HG03354 (cell line): ENCODE results near the gene SCCPDH.
"Not testable (repeated sequence)": the region's sequence is repeated elsewhere in the genome, so short reads cannot be mapped to it uniquely, and the experiment has no call there.

ENCODE experiments used
- ATAC-seq: cut with Tn5 transposase; IDR thresholded peaks from one replicate; pipeline ENCODE4 v1.9.1; 2021; ENCODE audit warnings: mild to moderate bottlenecking; ENCODE audit not compliant: unreplicated experiment, poor library complexity, severe bottlenecking

The SCCPDH gene

DNA sequence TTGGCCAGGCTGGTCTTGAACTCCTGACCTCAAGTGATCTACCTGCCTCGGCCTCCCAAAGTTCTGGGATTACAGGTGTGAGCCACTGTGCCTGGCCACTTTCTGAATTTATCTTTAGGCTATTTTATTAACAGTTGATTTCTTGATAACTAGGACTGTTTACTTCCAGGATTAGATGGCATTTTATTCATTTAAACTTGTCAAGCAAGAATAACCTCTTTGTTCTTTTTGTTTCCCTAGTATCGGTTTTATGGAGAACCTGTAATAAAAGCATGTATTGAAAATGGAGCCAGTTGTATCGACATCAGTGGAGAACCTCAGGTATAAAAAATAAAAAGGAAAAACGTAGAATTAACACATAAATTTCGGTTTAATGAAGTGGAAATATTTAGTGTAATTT, 11.5 kb downstream of the SCCPDH start:
- ATAC-seq: no peak

DNA sequence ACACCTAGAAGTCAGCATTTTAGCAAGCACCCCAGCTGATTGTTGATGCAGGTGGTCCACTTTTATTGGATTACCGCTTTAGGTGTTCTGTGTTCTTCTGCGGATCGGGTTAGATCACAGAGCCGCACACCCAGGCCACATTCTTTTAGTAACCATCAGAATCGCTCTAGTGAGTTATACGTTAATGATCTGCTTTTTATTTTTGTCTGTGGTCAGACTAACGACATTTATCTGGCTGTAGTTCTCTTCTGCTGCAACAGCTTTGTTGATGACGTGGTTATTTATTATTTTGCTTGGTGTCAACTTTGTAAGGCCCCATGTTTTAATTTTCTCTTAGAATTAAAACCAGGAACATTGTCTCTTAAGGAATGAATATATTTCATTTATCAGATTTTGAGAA, 18.2 kb downstream of the SCCPDH start:
- ATAC-seq: no peak

DNA sequence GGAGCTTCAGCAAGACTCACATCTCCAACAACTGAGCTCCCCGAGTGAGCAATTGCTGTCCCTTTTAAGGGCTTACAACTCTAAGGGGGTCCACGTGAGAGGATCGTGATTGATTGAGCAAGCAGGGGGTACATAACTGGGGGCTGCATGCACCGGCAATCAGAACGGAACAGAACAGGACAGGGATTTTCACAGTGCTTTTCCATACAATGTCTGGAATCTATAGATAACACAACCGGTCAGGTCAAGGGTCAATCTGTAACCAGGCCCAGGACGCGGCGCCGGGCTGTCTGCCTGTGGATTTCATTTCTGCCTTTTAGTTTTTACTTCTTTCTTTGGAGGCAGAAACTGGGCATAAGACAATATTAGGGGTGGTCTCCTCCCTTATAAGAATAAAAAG, 21.9 kb downstream of the SCCPDH start:
- not testable (repeated sequence) for ATAC-seq

DNA sequence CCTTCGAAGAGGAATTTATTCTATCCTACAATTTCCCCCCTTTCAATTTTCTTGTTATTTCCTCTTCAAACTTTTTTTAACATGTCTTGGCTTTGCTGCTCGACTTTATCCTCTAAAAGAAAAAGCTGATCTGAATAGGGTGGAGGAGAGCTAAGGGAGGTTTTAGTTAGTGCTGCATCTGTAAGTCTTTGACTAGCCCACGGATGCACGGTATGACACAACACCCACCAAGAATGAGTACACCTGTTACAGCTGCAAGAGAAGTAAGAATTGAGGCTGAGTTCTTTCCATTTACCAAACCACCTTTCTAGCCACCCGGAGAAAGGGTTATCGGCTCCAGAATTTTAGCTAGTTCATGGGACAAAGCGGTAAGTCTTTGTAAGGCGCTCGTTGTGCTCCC, 23.8 kb downstream of the SCCPDH start:
- ATAC-seq: no peak

DNA sequence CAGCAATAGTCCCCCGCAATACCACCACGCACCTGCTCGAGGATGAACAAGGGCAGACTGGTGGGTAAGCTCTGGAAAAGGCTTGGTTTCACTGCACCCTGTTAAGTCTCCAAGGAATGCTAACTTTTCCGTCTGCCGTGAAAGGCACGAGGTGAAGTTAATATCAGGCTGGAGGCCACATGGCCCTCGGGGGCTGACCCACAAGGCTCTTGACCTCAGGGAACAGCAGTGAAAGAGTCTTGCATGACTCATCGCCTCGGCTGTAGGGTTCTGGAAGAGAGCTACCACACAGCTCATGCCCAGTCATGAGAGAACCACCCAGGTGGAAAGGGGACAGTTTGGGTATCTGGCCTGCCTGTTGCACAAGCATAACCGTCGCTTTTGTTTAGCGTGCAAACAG, 24.7 kb downstream of the SCCPDH start:
- no peak for ATAC-seq

DNA sequence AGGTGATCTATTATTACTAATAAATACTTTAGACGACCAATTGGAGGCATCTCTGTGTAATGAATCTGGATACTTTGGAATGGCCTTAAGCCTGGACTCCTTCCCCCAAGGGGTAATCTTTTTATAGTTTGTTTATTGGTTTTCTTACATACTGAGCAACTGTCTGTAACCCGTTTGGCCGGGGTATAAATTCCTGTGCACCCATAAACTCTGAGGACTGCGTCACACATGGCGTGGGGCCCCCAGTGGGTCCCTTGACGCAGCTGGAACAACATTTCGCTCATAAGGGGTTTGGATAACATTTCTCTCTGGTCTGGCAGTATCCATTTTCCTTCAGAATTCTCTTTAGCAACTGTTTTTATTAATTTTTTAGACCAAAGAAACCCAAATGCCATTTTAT, 26.5 kb downstream of the SCCPDH start:
- no peak for ATAC-seq

DNA sequence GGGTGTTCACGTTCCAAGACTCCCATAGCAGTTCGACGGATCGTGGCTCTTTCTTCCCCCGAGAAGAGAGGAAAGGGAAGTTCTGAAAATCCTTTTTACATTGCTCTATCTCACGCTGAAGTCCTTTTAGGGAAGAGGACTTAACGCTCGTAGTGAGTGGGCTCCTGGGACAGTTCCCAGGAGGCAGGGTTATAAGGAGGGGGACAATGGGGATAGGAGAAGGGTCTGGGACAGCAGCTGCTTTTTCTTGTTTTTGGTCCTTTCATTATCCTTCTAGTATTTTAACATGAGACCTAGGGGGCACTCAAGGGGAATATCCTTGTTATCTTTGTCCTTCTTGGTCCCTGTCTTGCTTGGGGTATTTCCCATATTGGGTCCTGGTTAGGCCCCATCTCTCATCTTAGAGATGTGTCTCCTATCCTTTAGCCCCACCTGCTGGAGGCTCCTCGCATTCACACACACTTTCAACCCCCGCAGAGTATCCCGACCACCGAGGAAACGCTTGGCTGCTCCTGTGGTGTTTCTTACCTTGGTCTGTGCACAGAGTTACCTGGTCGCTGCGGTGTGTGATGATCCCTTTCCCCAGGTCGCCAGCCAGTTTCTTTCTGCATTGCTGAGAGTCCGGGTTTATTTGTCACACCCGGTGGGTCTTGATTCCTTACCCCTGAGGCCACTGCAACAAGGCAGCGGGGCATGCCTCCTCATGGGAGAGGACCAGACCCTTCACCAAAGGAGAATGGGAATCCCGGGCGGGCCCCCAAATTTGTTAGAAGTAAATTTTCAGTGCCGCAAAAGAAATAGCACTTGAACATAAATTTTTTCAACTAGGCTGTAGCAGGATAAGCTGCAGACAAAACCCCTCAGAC, 29.7 kb downstream of the SCCPDH start:
- peak; percentile 99 for ATAC-seq

DNA sequence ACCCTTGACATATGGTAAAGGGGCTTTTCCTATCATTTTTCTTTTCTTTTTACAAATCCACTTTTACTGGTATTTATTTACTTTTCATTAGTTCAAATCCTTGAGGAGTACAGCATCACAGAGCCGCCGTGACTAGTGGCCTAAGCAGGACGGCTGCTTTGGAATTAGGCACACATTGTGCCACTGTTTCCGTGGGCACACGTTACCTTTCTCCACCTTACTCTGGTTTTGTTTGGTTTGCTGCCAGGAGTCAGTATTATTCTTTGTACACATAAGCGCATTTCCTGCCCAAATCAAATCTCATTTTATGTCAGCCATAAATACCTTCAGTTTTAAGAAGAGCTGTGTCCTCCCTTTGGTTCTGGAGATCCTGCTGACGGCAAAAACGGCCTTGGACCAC, 31.2 kb downstream of the SCCPDH start:
- no peak for ATAC-seq

DNA sequence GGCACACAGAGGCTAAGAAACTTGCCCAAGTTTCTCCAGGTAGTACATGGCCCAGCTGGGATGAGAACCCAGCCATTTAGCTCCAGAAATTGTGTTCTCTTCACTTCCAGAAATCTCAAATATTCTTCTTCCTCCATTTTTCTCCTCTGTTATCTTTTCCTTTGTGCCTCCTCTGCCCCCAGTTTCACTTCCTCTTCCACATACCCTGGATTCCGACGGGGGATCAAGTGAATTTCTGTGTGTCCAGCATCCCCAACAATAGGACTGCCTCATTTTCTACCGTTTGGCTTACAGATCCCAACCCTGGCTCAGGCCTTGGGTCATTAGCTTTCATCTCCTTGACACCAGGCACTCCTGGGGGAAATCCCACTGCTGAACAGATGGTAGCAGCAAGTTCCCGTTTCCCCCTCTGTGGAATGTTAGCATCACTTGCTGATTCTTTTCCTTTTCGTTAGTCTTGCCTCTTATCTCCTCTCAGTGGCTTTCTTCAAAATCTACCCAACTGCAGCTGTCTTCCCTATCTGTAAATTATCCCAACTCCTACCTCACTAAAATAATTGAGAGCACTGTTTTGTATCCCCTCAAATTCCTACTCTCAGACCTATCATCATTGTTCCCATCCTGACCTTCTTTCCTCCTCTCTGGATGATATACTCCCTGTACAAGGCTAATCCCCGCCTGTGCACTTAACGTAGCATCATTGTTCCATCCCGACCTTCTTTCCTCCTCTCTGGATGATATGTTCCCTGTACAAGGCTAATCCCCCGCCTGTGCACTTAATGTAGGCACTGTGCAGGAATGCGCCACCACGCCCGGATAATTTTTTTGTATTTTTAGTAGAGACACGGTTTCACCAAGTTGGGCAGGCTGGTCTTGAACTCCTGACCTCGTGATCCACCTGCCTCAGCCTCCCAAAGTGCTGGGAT, 36.5 kb downstream of the SCCPDH start:
- no peak for ATAC-seq

DNA sequence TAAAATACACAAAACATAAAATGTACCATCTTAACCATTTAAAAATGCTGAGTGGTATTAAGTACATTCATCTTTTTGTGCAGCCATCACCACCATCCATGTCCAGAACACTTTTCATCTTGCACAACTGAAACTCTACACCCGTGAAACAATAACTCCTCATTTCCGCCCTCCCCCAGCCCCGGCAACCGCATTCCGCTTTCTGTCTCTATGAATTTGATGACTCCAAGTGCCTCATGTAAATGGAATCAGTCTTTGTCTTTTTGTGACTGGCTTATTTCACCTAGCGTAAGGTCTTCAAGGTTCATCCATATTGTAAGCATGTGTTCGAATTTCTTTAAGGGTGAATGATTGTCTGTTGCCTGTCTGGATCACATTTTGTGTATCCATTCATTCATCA, 37.2 kb downstream of the SCCPDH start:
- ATAC-seq: no peak

DNA sequence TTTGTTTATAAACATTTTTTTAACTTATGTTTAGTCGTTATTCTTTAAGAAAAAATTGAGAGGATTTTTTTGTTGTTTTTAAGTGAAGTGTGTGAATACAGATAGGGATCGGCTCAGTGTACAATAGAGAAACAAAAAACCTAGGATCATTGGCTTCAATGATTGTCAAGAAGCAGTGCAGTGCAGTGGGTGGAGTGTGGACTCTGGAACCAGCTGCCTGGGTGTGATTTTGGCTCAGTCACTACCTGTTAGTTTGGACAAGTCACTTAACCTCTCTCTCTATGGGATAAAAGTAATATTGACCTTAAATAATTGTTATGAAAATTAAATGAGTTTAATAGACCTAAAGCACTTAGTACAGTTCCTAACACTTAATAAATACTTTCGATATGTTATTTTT, 41.3 kb downstream of the SCCPDH start:
- no peak for ATAC-seq

DNA sequence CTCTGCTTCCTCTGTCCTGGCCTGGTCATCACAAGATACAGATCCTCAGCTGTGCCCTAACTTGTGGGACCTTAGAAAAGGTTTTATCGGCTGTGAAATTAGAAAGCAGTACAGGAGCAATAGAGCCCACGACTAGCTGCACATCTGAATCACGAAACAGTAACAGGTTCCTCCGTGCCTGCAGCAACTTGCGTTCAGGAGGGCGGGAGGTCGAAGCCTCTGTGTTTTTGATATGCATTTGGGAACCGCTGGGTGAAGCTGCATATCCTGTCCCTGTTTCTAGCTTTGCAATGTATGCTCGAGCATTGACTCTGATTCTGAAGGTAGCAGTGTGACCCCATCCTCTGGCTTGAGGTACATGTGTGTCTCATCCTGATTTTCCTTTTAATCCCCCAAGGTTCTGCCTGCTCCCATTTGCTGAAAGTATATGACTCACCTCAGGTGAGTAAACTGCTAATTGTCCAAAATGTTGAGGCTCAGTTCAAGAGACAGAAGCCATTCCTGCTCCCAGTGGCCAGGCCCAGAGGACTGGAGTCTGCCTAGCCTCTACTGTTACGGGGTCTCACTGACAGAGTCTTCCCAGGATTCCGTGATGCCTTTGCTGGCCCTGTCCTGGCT, 44.3 kb downstream of the SCCPDH start:
- no peak for ATAC-seq

DNA sequence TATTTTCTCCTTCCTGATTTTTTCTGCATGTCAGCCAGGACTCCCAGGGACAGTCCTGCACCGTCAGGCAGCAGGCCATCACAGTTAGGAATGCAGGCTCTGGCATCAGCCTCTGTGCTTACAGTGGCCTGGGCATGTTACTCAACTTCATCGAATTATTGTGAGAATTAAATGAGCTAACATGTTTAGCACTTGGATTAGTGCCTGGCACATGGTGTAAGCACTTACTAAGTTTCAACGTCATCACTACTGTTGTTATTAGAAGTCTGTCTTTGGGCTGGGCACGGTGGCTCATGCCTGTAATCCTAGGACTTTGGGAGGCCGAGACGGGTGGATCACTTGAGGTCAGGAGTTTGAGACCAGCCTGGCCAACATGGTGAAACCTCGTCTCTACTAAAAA, 45.1 kb downstream of the SCCPDH start:
- ATAC-seq: no peak

DNA sequence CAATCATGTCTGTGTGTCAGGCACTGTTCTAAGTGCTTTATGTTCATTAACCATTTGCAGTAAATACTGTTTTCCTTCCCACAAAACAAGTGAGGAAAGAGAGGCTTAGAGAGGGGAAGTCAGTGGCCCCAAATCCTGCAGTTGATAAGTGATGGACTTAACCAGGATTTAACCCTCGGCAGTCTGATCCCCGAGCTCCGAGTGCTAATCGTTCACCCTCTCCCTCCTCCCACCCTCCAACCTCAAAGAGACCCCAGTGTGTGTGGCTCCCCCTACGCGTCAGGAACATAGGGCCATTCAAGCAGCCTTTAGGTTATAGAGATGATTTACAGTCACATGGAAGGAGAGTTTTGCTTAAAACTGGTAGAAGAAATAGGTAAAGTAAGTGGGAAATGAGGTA, 47.2 kb downstream of the SCCPDH start:
- no peak for ATAC-seq

DNA sequence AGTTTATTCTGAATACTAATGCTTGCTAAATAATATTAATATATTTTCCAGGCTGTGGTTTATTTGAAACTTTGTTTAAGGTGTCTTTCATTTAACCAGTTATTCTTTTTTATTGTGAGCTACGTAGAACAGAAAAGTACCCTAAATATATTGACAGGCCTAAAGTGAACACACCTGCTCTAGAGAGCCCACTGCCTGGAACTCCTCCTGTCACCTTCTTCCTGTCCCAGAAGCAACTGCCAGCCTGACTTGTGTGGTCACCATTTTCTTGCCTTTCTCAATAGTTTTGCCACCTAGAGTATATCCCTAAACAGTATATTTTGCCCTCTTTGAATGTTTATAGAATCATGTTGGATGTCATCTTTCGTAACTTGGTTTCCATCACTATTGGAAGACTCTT, 48.5 kb downstream of the SCCPDH start:
- ATAC-seq: peak; percentile 33

DNA sequence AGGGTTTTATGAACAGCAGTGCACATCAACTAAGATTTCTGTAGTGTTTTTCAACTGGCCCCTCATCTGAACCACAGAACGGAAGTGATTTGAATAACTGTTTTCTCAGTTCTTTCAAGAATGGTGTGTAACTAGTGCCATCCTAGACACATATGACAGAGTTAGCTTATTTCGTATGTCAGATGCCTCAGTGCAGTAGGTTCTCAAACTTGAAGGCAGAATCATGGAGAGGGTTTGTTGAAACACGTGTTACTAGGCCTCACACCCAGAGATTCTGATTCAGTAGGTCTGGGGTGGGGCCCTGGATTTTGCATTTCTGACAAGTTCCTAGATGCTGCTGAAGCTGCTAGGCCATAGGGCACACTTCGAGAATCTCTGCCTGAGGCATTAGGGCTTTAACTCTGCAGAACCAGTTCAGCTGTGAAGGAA, 49.0 kb downstream of the SCCPDH start:
- ATAC-seq: peak; percentile 100

DNA sequence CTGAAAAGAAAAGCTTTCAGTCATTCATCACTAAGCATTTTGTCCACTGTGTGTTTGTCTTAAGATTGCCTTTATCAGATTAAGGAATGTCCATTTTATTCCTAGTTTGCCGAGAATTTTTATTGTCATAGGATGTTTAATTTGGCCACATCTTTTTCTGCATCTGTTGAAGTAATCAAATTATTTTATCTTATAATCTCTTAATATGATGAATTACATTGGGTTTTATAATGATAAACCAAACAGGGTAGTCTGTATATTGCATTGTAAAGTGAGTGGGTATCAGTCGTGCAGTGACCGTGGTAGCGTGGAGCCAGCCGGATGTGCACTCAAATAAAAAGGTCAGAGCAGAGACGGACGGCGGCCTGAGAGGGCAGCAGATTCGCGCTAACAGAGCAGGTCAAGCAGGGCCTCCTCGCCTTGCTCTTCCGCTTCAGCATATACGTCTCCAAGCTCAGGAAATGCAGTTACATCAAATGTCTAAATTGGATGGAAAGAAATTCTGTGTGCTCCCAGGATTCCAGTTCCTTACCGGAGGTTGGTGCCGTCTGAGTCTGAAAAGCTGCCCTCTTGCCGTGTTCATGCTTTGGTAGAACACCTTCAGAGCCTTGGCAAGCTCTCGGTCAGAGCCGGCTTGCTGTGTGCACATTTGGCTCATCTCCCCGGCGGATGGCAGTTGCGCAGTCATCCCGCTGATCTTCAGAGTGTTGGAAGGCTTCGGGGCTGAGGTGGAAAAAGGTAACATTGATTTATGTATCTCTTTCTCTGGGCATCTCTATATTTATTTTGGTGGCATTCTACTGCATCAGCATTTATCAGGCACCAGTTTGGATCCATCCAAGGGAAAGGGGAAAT, 51.5 kb downstream of the SCCPDH start:
- no peak for ATAC-seq

DNA sequence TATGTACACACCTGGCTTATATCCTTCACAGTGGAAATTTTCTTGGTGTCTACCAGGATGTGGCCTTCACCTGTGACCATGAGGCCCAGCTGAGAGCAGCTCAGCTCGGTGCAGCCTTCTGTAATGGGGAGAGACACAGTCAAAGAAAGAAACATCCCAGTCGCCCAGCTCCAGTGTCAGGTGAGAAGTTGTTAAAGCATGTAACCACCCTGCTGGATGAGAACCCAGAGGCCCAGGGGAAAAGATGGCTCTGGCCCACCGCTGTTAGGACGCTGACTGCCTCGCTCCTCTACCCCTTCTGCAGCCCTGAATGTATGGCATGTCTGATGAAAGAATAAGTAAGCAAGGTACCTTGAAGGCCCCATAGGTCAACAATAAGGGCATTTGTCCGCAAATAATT, 52.7 kb downstream of the SCCPDH start:
- ATAC-seq: no peak

DNA sequence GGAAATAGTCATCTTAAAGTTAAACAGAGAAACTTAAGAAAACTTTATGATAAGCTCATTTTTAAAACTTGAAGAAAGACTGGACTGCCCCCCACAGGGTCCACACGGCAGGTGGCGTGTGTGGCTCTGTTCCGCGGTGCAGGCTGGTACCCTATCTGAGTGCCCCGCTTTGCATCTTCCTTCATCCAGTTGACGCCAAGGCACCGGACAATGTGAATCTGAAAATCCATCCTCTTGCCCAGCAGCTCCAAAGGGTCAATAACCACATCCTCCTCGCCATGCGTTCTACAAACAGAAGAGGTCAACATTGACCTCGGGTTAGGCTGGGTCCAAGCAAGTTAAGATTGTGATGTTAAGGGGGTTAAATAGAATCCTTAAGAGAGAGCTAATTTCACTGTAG, 54.5 kb downstream of the SCCPDH start:
- no peak for ATAC-seq
